Activated CD4-positive, alpha-beta T cell treated with anti-CD3 and anti-CD28 coated beads, Interleukin-2, amount 10 ng/mL, durations not matched to agents 7 days and 5 days (primary cell): Measurements from ENCODE around the gene PEX14. TPM values are rescaled to one million over a fixed set of nuclear protein-coding genes. Genes with fewer than 3 reads are reported as not detected.

Experiments
- CTCF ChIA-PET: fragments of 350-600 bp; sonication (Branson Sonifier 250); formaldehyde crosslinking; loops from one replicate; lab custom pipeline; 2021; ENCODE audit warnings: antibody characterized with exemption; lab: Charles Lee
- POLR2A ChIA-PET: fragments of 350-600 bp; sonication (Branson Sonifier 250); formaldehyde crosslinking; loops from one replicate; lab custom pipeline; 2021; ENCODE audit warnings: antibody characterized with exemption; lab: Charles Lee
- DNase-seq: peaks from one replicate; pipeline ENCODE4 v3.0.0-alpha.2; 2020
- H3K27ac Mint-ChIP-seq: one replicate; pipeline ENCODE4 v1.8.0; 2021; ENCODE audit warnings: mild to moderate bottlenecking, moderate library complexity, mixed read lengths
- H3K27me3 Mint-ChIP-seq: one replicate; pipeline ENCODE4 v1.8.0; 2021; ENCODE audit warnings: mixed read lengths
- H3K36me3 Mint-ChIP-seq: one replicate; pipeline ENCODE4 v1.8.0; 2021; ENCODE audit warnings: low read depth, mixed read lengths
- H3K4me1 Mint-ChIP-seq: one replicate; pipeline ENCODE4 v1.8.0; 2021; ENCODE audit warnings: mixed read lengths
- H3K4me3 Mint-ChIP-seq: one replicate; pipeline ENCODE4 v1.8.0; 2021; ENCODE audit warnings: mild to moderate bottlenecking, moderate library complexity, mixed read lengths
- H3K9me3 Mint-ChIP-seq: one replicate; pipeline ENCODE4 v1.8.0; 2021; ENCODE audit warnings: mixed read lengths
- total RNA-seq, 2 experiments: library from RNA; stranded (reverse); gene quantifications; one replicate each; pipeline ENCODE4 v1.2.3, GENCODE V29; 2021

The PEX14 gene
- total RNA-seq, 2 experiments from 2014 or later = 23.4 to 24.4 TPM

GRCh38 chr1:10530281-10530740 is 55.6 kb downstream of the PEX14 start:
- H3K4me1 Mint-ChIP-seq = peaks cover 2% of the 10 kb centered on the region
- POLR2A ChIA-PET = no interaction called here
- no peak for DNase-seq
- H3K4me3 Mint-ChIP-seq = no peak overlapping the region
- H3K27ac Mint-ChIP-seq = no peak overlapping the region
- H3K36me3 Mint-ChIP-seq = no peaks in the 10 kb centered on the region
- H3K9me3 Mint-ChIP-seq = no peaks in the 10 kb centered on the region
- no peaks in the 10 kb centered on the region for H3K27me3 Mint-ChIP-seq
- CTCF ChIA-PET = no interaction called here

DNA sequence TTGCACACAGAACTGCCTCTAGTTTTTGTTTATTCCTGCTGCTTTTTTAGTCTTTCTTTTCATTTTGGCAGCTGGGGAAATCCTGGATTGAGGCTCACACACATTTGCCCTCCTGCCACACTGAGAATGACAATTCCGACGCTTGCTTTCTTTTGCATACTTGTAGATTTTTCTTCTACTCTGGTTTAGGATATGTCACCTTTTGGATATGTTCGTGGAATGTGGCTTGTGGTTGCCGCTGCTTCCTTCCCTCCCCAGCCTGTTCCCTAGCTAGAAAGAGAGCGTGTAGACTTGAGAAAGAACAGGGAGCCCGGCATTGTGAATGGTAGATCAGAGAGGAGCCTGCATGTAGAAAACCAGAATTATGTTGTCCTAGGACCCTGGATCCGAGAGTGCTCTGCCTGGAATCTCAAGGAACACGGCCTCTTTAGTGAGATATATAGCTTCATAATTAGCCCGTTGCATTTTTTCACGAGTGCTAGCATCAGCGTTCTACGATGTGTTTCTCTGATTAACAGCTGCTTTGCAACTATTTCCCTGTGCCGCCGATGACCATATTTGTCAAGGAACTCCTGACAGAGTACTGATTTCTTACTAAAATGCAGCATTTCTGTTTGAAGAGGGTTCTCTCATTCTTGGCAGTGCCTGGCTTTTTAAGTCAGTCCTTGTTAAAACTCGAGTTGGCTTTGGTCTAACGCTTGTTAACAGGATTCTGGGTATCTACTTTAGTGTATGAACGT is 56.2 kb downstream of the PEX14 start:
- ChIA-PET CTCF (no interaction called here), POLR2A (no interaction called here)

GRCh38 chr1:10532362-10532761 is 57.6 kb downstream of the PEX14 start:
- Mint-ChIP-seq H3K27me3 (no peaks in the 10 kb centered on the region), H3K4me1 (peaks cover 2% of the 10 kb centered on the region), H3K27ac (no peak overlapping the region), H3K4me3 (no peak overlapping the region), H3K36me3 (peaks cover 7% of the 10 kb centered on the region), H3K9me3 (no peaks in the 10 kb centered on the region)
- CTCF ChIA-PET = no interaction called here
- DNase-seq = no peak
- POLR2A ChIA-PET = no interaction called here

More for the DNA sequence above, 56.2 kb downstream of the PEX14 start:
- DNase-seq = no peak
- Mint-ChIP-seq H3K4me3 (no peak overlapping the region), H3K4me1 (peaks cover 2% of the 10 kb centered on the region), H3K27me3 (no peaks in the 10 kb centered on the region), H3K27ac (no peak overlapping the region), H3K36me3 (no peaks in the 10 kb centered on the region), H3K9me3 (no peaks in the 10 kb centered on the region)

DNA sequence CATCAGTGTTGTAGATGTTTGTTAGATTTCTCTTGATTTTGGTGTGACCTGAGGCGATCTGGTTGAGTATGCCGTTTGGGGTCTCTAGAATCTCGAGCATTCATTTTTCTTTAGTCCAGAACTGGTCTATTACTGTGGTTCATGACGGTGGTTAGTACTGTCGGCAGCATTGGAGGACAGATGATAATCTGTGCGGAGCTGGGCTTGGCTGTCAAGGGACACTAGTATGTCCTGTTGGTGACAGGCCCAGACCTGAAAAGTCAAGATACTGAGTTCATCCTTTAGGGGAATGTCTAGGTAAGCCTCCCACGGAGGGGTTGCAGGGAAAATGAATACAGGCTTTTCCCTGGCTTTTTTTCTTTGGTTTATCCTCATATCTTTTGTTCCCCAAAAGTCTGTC is 59.8 kb downstream of the PEX14 start:
- ChIA-PET CTCF (interaction anchor here (0.8 to 0.9 kb wide), 2 partner anchors 9 to 14 kb away, joined by 3 read pairs; no protein-coding TSS in a partner anchor), POLR2A (no interaction called here)
- Mint-ChIP-seq H3K9me3 (no peaks in the 10 kb centered on the region), H3K4me3 (no peak overlapping the region), H3K27ac (no peak overlapping the region), H3K36me3 (peaks cover 13% of the 10 kb centered on the region), H3K27me3 (no peaks in the 10 kb centered on the region), H3K4me1 (peaks cover 4% of the 10 kb centered on the region)
- DNase-seq = no peak

- Mint-ChIP-seq H3K4me1 (peaks cover 7% of the 10 kb centered on the region), H3K9me3 (no peaks in the 10 kb centered on the region)
- DNase-seq = no peak
These were observed 61.5 kb downstream of the PEX14 start for GRCh38 chr1:10536133-10536770.

GRCh38 chr1:10537082-10537766 is 62.5 kb downstream of the PEX14 start:
- ChIA-PET CTCF (interaction anchor here (1.0 to 1.5 kb wide), 3 partner anchors 12 to 30 kb away, joined by 4 read pairs; no protein-coding TSS in a partner anchor), POLR2A (no interaction called here)
- H3K4me1 Mint-ChIP-seq = peaks cover 10% of the 10 kb centered on the region
- peaks cover 22% of the 10 kb centered on the region for H3K36me3 Mint-ChIP-seq
- DNase-seq = no peak
- H3K27ac Mint-ChIP-seq = no peak overlapping the region
- no peaks in the 10 kb centered on the region for H3K9me3 Mint-ChIP-seq
- H3K4me3 Mint-ChIP-seq = no peak overlapping the region
- H3K27me3 Mint-ChIP-seq = no peaks in the 10 kb centered on the region

More at GRCh38 chr1:10536133-10536770, 61.5 kb downstream of the PEX14 start:
- H3K27ac Mint-ChIP-seq = no peak overlapping the region
- no peaks in the 10 kb centered on the region for H3K27me3 Mint-ChIP-seq
- ChIA-PET CTCF (interaction anchor here (1.0 to 1.5 kb wide), 3 partner anchors 11 to 29 kb away, joined by 4 read pairs; no protein-coding TSS in a partner anchor), POLR2A (no interaction called here)
- peaks cover 16% of the 10 kb centered on the region for H3K36me3 Mint-ChIP-seq
- no peak overlapping the region for H3K4me3 Mint-ChIP-seq

GRCh38 chr1:10538646-10539355 is 64.1 kb downstream of the PEX14 start:
- H3K36me3 Mint-ChIP-seq = peaks cover 29% of the 10 kb centered on the region
- CTCF ChIA-PET = no interaction called here
- no peak overlapping the region for H3K4me3 Mint-ChIP-seq
- peaks cover 20% of the 10 kb centered on the region for H3K4me1 Mint-ChIP-seq
- no peak for DNase-seq
- no peaks in the 10 kb centered on the region for H3K27me3 Mint-ChIP-seq
- POLR2A ChIA-PET = no interaction called here
- H3K27ac Mint-ChIP-seq = no peak overlapping the region
- H3K9me3 Mint-ChIP-seq = no peaks in the 10 kb centered on the region

GRCh38 chr1:10539411-10540043 is 64.8 kb downstream of the PEX14 start:
- no peaks in the 10 kb centered on the region for H3K9me3 Mint-ChIP-seq
- no peak overlapping the region for H3K27ac Mint-ChIP-seq
- peaks cover 29% of the 10 kb centered on the region for H3K36me3 Mint-ChIP-seq
- H3K4me3 Mint-ChIP-seq = no peak overlapping the region
- CTCF ChIA-PET = no interaction called here
- H3K4me1 Mint-ChIP-seq = peaks cover 27% of the 10 kb centered on the region
- POLR2A ChIA-PET = no interaction called here
- no peak for DNase-seq
- no peaks in the 10 kb centered on the region for H3K27me3 Mint-ChIP-seq

DNA sequence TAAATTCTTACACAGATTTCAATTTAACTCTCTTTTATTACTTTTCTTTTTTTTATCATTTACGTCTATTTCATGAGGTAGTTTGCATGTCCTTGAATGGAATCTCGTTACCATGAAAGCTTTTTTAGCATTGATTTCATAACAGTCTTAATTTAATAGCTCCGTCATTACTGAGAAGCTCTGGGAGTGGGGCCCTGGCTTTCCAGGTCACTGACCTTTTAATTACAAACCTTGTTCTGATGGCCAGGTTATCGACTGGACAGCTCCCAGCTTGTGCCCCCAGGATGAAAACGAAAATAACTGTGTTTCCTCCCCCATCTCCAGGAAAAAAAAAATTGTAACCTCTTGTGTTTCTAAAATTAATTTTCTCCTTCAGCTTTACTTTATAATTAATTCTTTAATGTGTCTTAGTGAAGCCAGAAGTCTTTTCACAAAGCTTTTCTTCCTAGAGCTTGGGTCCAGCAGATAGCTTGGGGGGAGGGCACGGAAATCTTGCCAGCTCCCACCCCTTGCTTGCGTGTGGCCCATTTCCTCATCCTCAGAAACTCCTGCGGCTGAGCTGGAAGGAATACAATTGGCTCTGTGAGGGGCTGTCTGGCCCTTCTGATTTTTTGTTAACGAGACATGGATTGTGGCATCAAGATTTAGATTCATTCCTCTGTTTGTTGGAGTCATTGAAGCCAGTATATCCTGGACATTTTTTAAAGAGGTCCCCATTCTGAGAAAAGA is 65.7 kb downstream of the PEX14 start:
- no peak overlapping the region for H3K27ac Mint-ChIP-seq
- POLR2A ChIA-PET = no interaction called here

DNA sequence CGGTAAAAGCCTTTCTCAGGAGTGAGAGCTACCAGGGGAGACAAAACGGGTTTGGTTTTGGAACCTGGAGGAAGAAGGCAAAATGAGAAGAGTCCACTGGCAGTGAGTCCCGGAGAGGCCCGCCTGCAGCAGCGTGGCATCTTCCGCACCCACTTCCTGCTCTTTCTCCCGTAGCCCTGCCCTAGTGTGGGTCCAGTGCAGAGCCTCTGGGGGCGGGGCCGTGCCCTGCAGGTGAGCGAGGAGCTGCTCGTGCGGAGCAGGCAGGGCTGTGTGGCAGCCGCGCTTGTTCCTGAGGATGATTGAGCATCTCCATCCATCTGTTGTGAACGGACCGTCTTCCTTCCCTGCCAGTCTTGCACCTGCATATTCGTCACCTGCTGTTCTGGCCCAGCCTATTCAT is 66.5 kb downstream of the PEX14 start:
- Mint-ChIP-seq H3K4me1 (peaks cover 34% of the 10 kb centered on the region), H3K4me3 (no peak overlapping the region), H3K27ac (no peak overlapping the region), H3K36me3 (peaks cover 27% of the 10 kb centered on the region), H3K9me3 (no peaks in the 10 kb centered on the region), H3K27me3 (no peaks in the 10 kb centered on the region)
- DNase-seq = no peak
- CTCF ChIA-PET = no interaction called here
- POLR2A ChIA-PET = no interaction called here

More for the DNA sequence above, 65.7 kb downstream of the PEX14 start:
- no peaks in the 10 kb centered on the region for H3K27me3 Mint-ChIP-seq
- CTCF ChIA-PET = interaction anchor here (0.7 kb wide), 1 partner anchor 1180 kb away, joined by 3 read pairs; no protein-coding TSS in a partner anchor
- H3K4me3 Mint-ChIP-seq = no peak overlapping the region
- no peaks in the 10 kb centered on the region for H3K9me3 Mint-ChIP-seq
- no peak for DNase-seq
- peaks cover 34% of the 10 kb centered on the region for H3K4me1 Mint-ChIP-seq
- peaks cover 29% of the 10 kb centered on the region for H3K36me3 Mint-ChIP-seq

DNA sequence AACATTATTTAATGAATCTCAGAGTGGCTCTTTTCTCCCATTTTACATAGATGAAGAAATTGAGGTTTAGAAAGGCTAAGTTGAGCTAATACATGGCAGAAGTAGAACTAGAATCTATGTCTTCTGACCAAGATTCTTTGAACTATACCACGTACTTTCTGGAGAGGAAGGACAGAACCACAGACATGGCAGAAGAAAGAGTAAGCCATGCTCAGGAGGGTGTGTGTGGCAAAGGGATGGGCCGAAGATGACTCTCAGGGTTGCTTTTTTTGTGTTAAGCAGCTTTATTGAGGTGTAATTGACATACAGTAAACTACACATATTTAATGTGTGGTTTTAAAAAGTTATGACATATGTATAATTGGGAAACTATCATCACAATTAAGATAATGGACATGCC is 69.5 kb downstream of the PEX14 start:
- Mint-ChIP-seq H3K27me3 (no peaks in the 10 kb centered on the region), H3K9me3 (no peaks in the 10 kb centered on the region), H3K4me1 (peaks cover 42% of the 10 kb centered on the region), H3K27ac (peak overlapping the region; percentile 81), H3K4me3 (peak overlapping the region; percentile 17), H3K36me3 (peaks cover 17% of the 10 kb centered on the region)
- ChIA-PET CTCF (no interaction called here), POLR2A (no interaction called here)
- DNase-seq = peak; percentile 35
